Measurements from ENCODE around the gene AZIN2.

DNA sequence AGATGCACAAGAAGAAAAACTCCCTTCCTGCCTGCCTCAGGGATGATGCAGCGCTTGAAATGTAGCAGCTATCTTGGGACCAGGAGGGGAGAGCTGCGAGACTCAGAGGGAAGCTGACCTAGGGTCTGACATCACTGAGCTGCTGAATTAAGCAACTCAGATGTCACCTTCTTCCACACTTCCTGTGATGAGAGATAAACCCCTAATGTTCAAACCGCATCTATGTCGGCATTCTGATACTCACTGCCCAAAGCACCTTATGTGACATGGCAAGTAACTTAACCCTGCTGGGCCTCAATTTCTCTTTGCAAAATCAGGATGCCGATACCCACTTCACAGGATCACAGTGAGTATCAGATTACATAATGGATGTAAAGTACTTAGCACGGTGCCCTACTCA, 35.1 kb upstream of the AZIN2 start:
- TF ChIP-seq POLR2A (IDR thresholded peaks at IDR 0.05) = no peak
- TF ChIP-seq, protein P1, sequence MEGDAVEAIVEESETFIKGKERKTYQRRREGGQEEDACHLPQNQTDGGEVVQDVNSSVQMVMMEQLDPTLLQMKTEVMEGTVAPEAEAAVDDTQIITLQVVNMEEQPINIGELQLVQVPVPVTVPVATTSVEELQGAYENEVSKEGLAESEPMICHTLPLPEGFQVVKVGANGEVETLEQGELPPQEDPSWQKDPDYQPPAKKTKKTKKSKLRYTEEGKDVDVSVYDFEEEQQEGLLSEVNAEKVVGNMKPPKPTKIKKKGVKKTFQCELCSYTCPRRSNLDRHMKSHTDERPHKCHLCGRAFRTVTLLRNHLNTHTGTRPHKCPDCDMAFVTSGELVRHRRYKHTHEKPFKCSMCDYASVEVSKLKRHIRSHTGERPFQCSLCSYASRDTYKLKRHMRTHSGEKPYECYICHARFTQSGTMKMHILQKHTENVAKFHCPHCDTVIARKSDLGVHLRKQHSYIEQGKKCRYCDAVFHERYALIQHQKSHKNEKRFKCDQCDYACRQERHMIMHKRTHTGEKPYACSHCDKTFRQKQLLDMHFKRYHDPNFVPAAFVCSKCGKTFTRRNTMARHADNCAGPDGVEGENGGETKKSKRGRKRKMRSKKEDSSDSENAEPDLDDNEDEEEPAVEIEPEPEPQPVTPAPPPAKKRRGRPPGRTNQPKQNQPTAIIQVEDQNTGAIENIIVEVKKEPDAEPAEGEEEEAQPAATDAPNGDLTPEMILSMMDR (IDR thresholded peaks at IDR 0.05) = no peak
